ENCODE results near the gene FBLN2. TPM values are rescaled to one million over a fixed set of nuclear protein-coding genes. Genes with fewer than 3 reads are reported as not detected.

The FBLN2 gene
- total RNA-seq, 1 donor from 2014 or later = 1.3 TPM

GRCh38 chr3:13567684-13568514, 19.0 kb downstream of the FBLN2 start:
- no peak overlapping the region for H3K4me3 Mint-ChIP-seq
- no peaks in the 10 kb centered on the region for H3K27me3 Mint-ChIP-seq
- H3K27ac Mint-ChIP-seq = no peak overlapping the region
- no peaks in the 10 kb centered on the region for H3K36me3 Mint-ChIP-seq (ENCODE audit: low read depth)
- ATAC-seq (ENCODE audit: low read depth) (no peak), DNase-seq (no peak)
- H3K4me1 Mint-ChIP-seq = no peaks in the 10 kb centered on the region
- TF ChIP-seq, protein P1, sequence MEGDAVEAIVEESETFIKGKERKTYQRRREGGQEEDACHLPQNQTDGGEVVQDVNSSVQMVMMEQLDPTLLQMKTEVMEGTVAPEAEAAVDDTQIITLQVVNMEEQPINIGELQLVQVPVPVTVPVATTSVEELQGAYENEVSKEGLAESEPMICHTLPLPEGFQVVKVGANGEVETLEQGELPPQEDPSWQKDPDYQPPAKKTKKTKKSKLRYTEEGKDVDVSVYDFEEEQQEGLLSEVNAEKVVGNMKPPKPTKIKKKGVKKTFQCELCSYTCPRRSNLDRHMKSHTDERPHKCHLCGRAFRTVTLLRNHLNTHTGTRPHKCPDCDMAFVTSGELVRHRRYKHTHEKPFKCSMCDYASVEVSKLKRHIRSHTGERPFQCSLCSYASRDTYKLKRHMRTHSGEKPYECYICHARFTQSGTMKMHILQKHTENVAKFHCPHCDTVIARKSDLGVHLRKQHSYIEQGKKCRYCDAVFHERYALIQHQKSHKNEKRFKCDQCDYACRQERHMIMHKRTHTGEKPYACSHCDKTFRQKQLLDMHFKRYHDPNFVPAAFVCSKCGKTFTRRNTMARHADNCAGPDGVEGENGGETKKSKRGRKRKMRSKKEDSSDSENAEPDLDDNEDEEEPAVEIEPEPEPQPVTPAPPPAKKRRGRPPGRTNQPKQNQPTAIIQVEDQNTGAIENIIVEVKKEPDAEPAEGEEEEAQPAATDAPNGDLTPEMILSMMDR (IDR thresholded peaks at IDR 0.05) = no peak
- intact Hi-C loops (cut with micrococcal nuclease) = no loop called here
- ChIA-PET CTCF (no interaction called here), POLR2A (no interaction called here)
- H3K9me3 Mint-ChIP-seq = no peaks in the 10 kb centered on the region

DNA sequence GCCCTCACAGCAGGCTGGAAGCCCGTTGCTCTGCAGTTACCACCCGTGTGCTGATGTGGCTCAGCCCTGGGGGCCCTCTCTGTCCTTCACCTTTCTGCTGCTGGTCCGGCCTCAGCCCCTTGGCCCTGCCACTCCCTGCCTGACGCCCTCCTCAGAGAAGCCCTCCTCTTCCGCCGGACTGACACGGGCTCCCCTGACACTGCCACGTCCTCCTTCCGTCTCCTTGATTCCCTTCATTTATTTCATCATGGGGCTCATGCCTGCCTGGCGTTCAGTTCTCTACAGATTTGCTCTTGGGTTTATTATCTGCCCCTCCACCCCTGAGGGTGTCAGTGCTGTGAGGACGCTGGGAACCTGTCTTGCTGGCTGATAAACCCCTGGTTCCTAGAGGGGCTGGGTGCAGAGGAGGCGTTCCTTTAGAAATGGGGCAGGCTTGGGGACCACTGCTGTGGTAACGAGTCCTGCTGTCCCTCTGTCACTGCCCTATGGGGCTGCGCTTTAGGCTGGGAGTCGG, 19.6 kb downstream of the FBLN2 start:
- intact Hi-C loops (cut with micrococcal nuclease) = no loop called here
- Mint-ChIP-seq H3K36me3 (ENCODE audit: low read depth) (no peaks in the 10 kb centered on the region), H3K4me1 (no peaks in the 10 kb centered on the region), H3K27me3 (no peaks in the 10 kb centered on the region), H3K27ac (no peak overlapping the region), H3K9me3 (no peaks in the 10 kb centered on the region), H3K4me3 (no peak overlapping the region)
- DNase-seq = no peak
- TF ChIP-seq, protein P1 (IDR thresholded peaks at IDR 0.05) = no peak
- ATAC-seq (ENCODE audit: low read depth) = no peak
- ChIA-PET POLR2A (no interaction called here), CTCF (no interaction called here)

DNA sequence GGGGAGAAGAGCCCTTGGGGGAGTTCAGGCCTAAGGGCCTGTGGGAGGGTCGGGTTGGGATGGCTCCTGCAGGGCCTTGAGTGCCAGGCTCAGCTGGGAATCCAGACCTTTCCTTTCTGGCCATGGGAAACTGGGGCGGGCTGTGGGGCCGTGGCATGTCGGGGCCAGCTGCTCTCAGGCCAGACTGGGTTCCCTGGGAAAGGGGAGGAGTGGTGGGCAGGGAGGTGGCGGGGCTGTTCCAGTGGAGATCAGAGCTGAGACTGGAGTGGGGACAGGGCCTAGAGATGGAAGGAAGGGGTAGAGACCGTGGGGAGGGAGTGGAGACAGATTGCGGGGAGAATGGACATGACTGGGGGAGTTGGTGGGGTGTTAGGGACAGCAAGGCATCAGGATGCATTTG, 20.3 kb downstream of the FBLN2 start:
- Mint-ChIP-seq H3K27ac (no peak overlapping the region), H3K36me3 (ENCODE audit: low read depth) (no peaks in the 10 kb centered on the region), H3K9me3 (no peaks in the 10 kb centered on the region), H3K4me1 (no peaks in the 10 kb centered on the region), H3K27me3 (no peaks in the 10 kb centered on the region), H3K4me3 (no peak overlapping the region)
- DNase-seq = no peak
- CTCF ChIA-PET = no interaction called here
- intact Hi-C loops (cut with micrococcal nuclease) = no loop called here
- no peak for ATAC-seq (ENCODE audit: low read depth)
- POLR2A ChIA-PET = no interaction called here
- TF ChIP-seq, protein P1 (IDR thresholded peaks at IDR 0.05) = no peak

GRCh38 chr3:13569641-13570390, 20.9 kb downstream of the FBLN2 start:
- ATAC-seq (ENCODE audit: low read depth) (no peak), DNase-seq (no peak)
- Mint-ChIP-seq H3K4me1 (no peaks in the 10 kb centered on the region), H3K27ac (no peak overlapping the region), H3K36me3 (ENCODE audit: low read depth) (no peaks in the 10 kb centered on the region), H3K9me3 (no peaks in the 10 kb centered on the region), H3K4me3 (no peak overlapping the region), H3K27me3 (no peaks in the 10 kb centered on the region)
- TF ChIP-seq, protein P1 (IDR thresholded peaks at IDR 0.05) = no peak
- POLR2A ChIA-PET = no interaction called here
- intact Hi-C loops (cut with micrococcal nuclease) = no loop called here
- CTCF ChIA-PET = no interaction called here
